Measurements from ENCODE around the gene OLFM1.

OLFM1 gene

DNA sequence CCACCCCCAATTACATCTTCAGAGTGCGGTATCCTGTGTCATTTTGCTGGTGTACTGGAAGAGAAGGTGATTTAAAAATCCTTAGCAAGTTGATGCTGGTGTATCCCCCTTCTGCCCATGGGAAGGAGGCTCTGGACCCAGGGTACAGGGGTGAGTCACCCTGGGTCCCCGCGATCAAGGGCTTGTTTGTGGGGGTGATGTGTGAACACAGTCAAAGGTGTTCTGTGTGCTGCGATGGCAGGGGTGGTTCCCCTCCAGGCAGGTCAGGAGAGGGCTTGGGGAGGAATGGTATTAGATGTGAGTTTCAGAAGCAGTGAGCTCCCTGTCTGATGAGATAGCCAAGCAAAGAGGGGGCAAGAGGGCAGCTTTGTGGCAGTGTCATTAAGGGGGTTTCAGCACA lies 28.9 kb downstream of the OLFM1 start:
- Histone ChIP-seq H3K4me1 (ENCODE audit: insufficient read depth, insufficient read length) (peaks cover 5% of the 10 kb centered on the region), H3K9ac (ENCODE audit: insufficient read length, low read depth) (no peak overlapping the region), H3K27me3 (ENCODE audit: insufficient read depth, insufficient read length) (no peaks in the 10 kb centered on the region), H3K9me3 (ENCODE audit: insufficient read depth, low read length) (peaks cover 15% of the 10 kb centered on the region), H3K36me3 (ENCODE audit: insufficient read depth, insufficient read length, low read length) (peaks cover 64% of the 10 kb centered on the region), H3K4me3 (ENCODE audit: insufficient read length, low read depth) (no peak overlapping the region)
- DNase-seq (ENCODE audit: low read depth, low spot score) = no peak
- TF ChIP-seq YY1 (IDR thresholded peaks at IDR 0.05; ENCODE audit: insufficient read depth, insufficient read length) = no peak
- TF ChIP-seq SUZ12 (IDR thresholded peaks at IDR 0.05; ENCODE audit: extremely low read depth, insufficient read depth, insufficient read length) = no peak

DNA sequence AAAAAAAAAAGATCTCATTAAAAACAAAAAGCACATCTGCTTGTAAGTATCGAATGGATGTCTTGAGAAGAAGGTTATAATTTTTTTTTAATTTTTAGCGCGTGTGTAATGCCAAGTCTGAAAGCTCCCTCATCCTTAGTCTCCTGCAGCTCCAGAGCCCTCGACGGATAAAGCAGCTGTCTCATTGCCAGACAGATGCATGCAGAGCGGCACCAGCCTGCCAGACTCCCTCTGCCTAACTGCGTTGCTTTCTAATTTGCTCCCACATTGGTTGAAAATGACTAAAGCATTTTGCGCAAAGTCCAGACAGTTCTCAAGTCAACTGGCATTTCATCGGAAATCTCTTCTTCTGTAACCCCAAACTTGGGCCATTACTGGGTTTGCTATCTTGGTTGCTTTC lies 29.4 kb downstream of the OLFM1 start:
- Histone ChIP-seq H3K27me3 (ENCODE audit: insufficient read depth, insufficient read length) (no peaks in the 10 kb centered on the region), H3K9me3 (ENCODE audit: insufficient read depth, low read length) (peaks cover 15% of the 10 kb centered on the region), H3K36me3 (ENCODE audit: insufficient read depth, insufficient read length, low read length) (peaks cover 68% of the 10 kb centered on the region), H3K4me3 (ENCODE audit: insufficient read length, low read depth) (no peak overlapping the region), H3K9ac (ENCODE audit: insufficient read length, low read depth) (no peak overlapping the region), H3K4me1 (ENCODE audit: insufficient read depth, insufficient read length) (peaks cover 5% of the 10 kb centered on the region)
- TF ChIP-seq ZNF274 (IDR thresholded peaks at IDR 0.05; ENCODE audit: low read depth, low read length) (no peak), YY1 (IDR thresholded peaks at IDR 0.05; ENCODE audit: insufficient read depth, insufficient read length) (no peak), SUZ12 (IDR thresholded peaks at IDR 0.05; ENCODE audit: extremely low read depth, insufficient read depth, insufficient read length) (no peak)
- no peak for DNase-seq (ENCODE audit: low read depth, low spot score)

DNA sequence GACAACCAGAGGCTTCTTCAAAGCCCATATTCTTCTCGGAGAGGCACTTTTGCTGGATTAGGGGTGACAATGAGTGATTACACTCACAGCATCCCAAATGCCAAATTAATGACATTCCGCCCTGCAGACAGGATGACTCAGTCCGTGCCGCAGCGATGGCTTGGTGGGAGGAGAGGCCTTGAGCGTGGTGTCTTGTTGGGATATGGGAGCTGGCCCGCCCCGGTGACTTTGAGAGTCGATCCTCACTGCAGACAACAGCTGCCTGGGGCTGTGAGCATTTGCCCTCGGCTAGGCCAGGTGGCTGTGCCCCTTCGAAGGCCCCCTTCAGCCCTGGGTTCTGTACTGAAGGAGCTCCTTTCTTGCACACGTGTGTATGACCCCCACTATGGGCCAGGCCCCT lies 29.8 kb downstream of the OLFM1 start:
- no peak for DNase-seq (ENCODE audit: low read depth, low spot score)
- Histone ChIP-seq H3K27me3 (ENCODE audit: insufficient read depth, insufficient read length) (no peaks in the 10 kb centered on the region), H3K4me3 (ENCODE audit: insufficient read length, low read depth) (no peak overlapping the region), H3K9me3 (ENCODE audit: insufficient read depth, low read length) (peaks cover 15% of the 10 kb centered on the region), H3K4me1 (ENCODE audit: insufficient read depth, insufficient read length) (peaks cover 5% of the 10 kb centered on the region), H3K9ac (ENCODE audit: insufficient read length, low read depth) (no peak overlapping the region), H3K36me3 (ENCODE audit: insufficient read depth, insufficient read length, low read length) (peaks cover 64% of the 10 kb centered on the region)
- no peak for TF ChIP-seq ZNF274 (IDR thresholded peaks at IDR 0.05; ENCODE audit: low read depth, low read length)
- TF ChIP-seq YY1 (IDR thresholded peaks at IDR 0.05; ENCODE audit: insufficient read depth, insufficient read length) = no peak
- TF ChIP-seq SUZ12 (IDR thresholded peaks at IDR 0.05; ENCODE audit: extremely low read depth, insufficient read depth, insufficient read length) = no peak

DNA sequence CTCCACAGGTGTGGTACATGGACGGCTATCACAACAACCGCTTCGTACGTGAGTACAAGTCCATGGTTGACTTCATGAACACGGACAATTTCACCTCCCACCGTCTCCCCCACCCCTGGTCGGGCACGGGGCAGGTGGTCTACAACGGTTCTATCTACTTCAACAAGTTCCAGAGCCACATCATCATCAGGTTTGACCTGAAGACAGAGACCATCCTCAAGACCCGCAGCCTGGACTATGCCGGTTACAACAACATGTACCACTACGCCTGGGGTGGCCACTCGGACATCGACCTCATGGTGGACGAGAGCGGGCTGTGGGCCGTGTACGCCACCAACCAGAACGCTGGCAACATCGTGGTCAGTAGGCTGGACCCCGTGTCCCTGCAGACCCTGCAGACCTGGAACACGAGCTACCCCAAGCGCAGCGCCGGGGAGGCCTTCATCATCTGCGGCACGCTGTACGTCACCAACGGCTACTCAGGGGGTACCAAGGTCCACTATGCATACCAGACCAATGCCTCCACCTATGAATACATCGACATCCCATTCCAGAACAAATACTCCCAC lies 32.1 kb downstream of the OLFM1 start:
- H3K9me3 ChIP-seq (ENCODE audit: insufficient read depth, low read length) = peaks cover 15% of the 10 kb centered on the region
- no peak for DNase-seq (ENCODE audit: low read depth, low spot score)
- TF ChIP-seq YY1 (IDR thresholded peaks at IDR 0.05; ENCODE audit: insufficient read depth, insufficient read length) = no peak
- no peak for TF ChIP-seq SUZ12 (IDR thresholded peaks at IDR 0.05; ENCODE audit: extremely low read depth, insufficient read depth, insufficient read length)
- no peak for TF ChIP-seq ZNF274 (IDR thresholded peaks at IDR 0.05; ENCODE audit: low read depth, low read length)
- H3K4me1 ChIP-seq (ENCODE audit: insufficient read depth, insufficient read length) = peaks cover 5% of the 10 kb centered on the region
- no peak overlapping the region for H3K9ac ChIP-seq (ENCODE audit: insufficient read length, low read depth)
- H3K36me3 ChIP-seq (ENCODE audit: insufficient read depth, insufficient read length, low read length) = peaks cover 55% of the 10 kb centered on the region
- no peaks in the 10 kb centered on the region for H3K27me3 ChIP-seq (ENCODE audit: insufficient read depth, insufficient read length)
- H3K4me3 ChIP-seq (ENCODE audit: insufficient read length, low read depth) = no peak overlapping the region

DNA sequence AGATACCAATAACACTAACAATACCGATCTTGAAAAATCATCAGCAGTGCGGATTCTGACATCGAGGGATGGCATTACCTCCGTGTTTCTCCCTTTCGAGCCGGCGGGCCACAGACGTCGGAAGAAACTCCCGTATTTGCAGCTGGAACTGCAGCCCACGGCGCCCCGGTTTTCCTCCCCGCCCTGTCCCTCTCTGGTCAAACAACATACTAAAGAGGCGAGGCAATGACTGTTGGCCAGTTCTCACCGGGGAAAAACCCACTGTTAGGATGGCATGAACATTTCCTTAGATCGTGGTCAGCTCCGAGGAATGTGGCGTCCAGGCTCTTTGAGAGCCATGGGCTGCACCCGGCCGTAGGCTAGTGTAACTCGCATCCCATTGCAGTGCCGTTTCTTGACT lies 32.8 kb downstream of the OLFM1 start:
- H3K27me3 ChIP-seq (ENCODE audit: insufficient read depth, insufficient read length) = no peaks in the 10 kb centered on the region
- H3K36me3 ChIP-seq (ENCODE audit: insufficient read depth, insufficient read length, low read length) = peaks cover 48% of the 10 kb centered on the region
- TF ChIP-seq ZNF274 (IDR thresholded peaks at IDR 0.05; ENCODE audit: low read depth, low read length) (no peak), SUZ12 (IDR thresholded peaks at IDR 0.05; ENCODE audit: extremely low read depth, insufficient read depth, insufficient read length) (no peak), YY1 (IDR thresholded peaks at IDR 0.05; ENCODE audit: insufficient read depth, insufficient read length) (no peak)
- DNase-seq (ENCODE audit: low read depth, low spot score) = no peak
- no peak overlapping the region for H3K4me3 ChIP-seq (ENCODE audit: insufficient read length, low read depth)
- peaks cover 3% of the 10 kb centered on the region for H3K4me1 ChIP-seq (ENCODE audit: insufficient read depth, insufficient read length)
- peaks cover 15% of the 10 kb centered on the region for H3K9me3 ChIP-seq (ENCODE audit: insufficient read depth, low read length)
- no peak overlapping the region for H3K9ac ChIP-seq (ENCODE audit: insufficient read length, low read depth)

DNA sequence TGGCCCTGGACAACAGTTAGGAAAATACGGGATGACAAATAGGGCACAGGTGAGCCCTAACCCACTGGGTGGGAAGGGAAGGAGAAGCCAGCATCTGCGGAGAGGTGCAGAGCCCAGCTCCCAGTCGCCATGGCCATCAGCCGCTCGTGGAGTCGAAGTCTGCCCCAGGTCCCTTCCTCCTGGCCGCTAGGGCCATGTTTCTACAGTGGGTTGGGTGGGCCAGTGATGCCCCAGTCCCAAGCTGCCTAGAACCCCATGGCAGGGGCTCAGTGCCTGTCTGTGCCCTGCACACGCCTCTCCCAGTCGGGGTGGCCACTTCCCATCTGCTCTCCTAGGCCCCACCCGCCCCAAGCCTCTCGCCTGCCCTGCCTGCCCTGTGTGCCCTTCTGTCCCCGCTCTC lies 34.8 kb downstream of the OLFM1 start:
- Histone ChIP-seq H3K4me1 (ENCODE audit: insufficient read depth, insufficient read length) (peaks cover 2% of the 10 kb centered on the region), H3K27me3 (ENCODE audit: insufficient read depth, insufficient read length) (no peaks in the 10 kb centered on the region), H3K9me3 (ENCODE audit: insufficient read depth, low read length) (peaks cover 15% of the 10 kb centered on the region), H3K9ac (ENCODE audit: insufficient read length, low read depth) (no peak overlapping the region), H3K4me3 (ENCODE audit: insufficient read length, low read depth) (no peak overlapping the region), H3K36me3 (ENCODE audit: insufficient read depth, insufficient read length, low read length) (peaks cover 38% of the 10 kb centered on the region)
- TF ChIP-seq YY1 (IDR thresholded peaks at IDR 0.05; ENCODE audit: insufficient read depth, insufficient read length) = no peak
- no peak for TF ChIP-seq ZNF274 (IDR thresholded peaks at IDR 0.05; ENCODE audit: low read depth, low read length)
- no peak for TF ChIP-seq SUZ12 (IDR thresholded peaks at IDR 0.05; ENCODE audit: extremely low read depth, insufficient read depth, insufficient read length)
- no peak for DNase-seq (ENCODE audit: low read depth, low spot score)

DNA sequence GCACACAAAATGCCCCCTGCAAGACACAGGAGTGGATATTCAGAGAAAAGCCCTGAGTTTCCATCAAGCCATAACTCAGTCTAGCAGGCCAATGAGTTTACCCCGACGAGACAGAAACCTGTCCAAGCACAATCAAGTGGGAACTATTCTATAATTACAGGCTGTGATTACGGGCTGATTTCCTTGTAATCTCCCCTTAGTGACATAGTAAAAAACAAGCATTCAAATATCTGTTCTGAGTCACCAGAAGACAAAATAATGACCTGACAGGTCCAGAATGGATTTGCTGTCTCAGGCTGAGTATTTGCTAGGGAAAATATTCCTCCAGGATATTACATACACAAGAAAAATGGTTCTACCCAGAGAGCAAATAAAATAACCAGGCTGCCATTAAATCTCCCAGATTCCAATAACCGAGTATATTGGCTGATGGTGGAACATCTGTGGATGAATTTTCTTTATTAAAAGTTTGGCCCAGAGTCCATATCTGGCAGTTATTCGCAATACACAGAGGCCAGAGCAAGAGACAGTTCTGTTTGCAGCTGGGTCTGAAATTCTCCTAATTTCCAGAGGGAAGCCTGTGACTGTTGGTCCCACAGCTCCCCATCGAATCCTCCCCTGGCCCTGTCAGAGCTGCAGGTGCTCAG lies 35.8 kb downstream of the OLFM1 start:
- H3K27me3 ChIP-seq (ENCODE audit: insufficient read depth, insufficient read length) = no peaks in the 10 kb centered on the region
- peaks cover 32% of the 10 kb centered on the region for H3K36me3 ChIP-seq (ENCODE audit: insufficient read depth, insufficient read length, low read length)
- peaks cover 15% of the 10 kb centered on the region for H3K9me3 ChIP-seq (ENCODE audit: insufficient read depth, low read length)
- no peak for DNase-seq (ENCODE audit: low read depth, low spot score)
- no peak overlapping the region for H3K4me3 ChIP-seq (ENCODE audit: insufficient read length, low read depth)
- peaks cover 3% of the 10 kb centered on the region for H3K4me1 ChIP-seq (ENCODE audit: insufficient read depth, insufficient read length)
- no peak overlapping the region for H3K9ac ChIP-seq (ENCODE audit: insufficient read length, low read depth)
- no peak for TF ChIP-seq YY1 (IDR thresholded peaks at IDR 0.05; ENCODE audit: insufficient read depth, insufficient read length)
- TF ChIP-seq SUZ12 (IDR thresholded peaks at IDR 0.05; ENCODE audit: extremely low read depth, insufficient read depth, insufficient read length) = no peak
- no peak for TF ChIP-seq ZNF274 (IDR thresholded peaks at IDR 0.05; ENCODE audit: low read depth, low read length)

Data from NT2/D1 (cell line).